Panc1 (cell line): Measurements from ENCODE around the gene NEK5. TPM values are rescaled to one million over a fixed set of nuclear protein-coding genes. Genes with fewer than 3 reads are reported as not detected.

ENCODE experiments used
- ATAC-seq: fragments of 200-7000 bp; cut with Tn5 transposase; 2 replicates; pipeline ENCODE4 v1.9.1; 2020; ENCODE audit warnings: mild to moderate bottlenecking, moderate library complexity
- BruUV-seq: library from RNA; stranded (reverse); fragments of 400-500 nt; replicated peaks from 2 replicates; lab custom pipeline; 2021; lab: Mats Ljungman, UMichigan
- CTCF ChIA-PET: fragments of 300-600 bp; sonication (Branson Sonifier 250); formaldehyde crosslinking; loops from one replicate; lab custom pipeline; 2022; ENCODE audit warnings: antibody characterized with exemption; lab: Charles Lee
- POLR2A ChIA-PET: fragments of 300-600 bp; sonication (Branson Sonifier 250); formaldehyde crosslinking; loops from one replicate; lab custom pipeline; 2022; ENCODE audit warnings: antibody characterized with exemption; lab: Charles Lee
- DNase-seq: peaks from one replicate; pipeline ENCODE4 v3.0.0-alpha.2; 2010; ENCODE audit warnings: low read depth, low spot score
- H3K27ac ChIP-seq: 2 replicates; pipeline ENCODE4 v1.5.1; 2011; ENCODE audit warnings: mild to moderate bottlenecking, low read length, inconsistent platforms
- H3K27me3 ChIP-seq: fragments of 200-500 bp; sonication (Bioruptor generic); 2 replicates; pipeline ENCODE4 v1.6.0; 2014; ENCODE audit warnings: low read length, inconsistent platforms; ENCODE audit not compliant: control insufficient read depth, insufficient read depth
- H3K36me3 ChIP-seq: fragments of 200-500 bp; sonication (Bioruptor generic); 2 replicates; pipeline ENCODE4 v1.5.1; 2014; ENCODE audit warnings: inconsistent platforms, mild to moderate bottlenecking, low read length, moderate library complexity; ENCODE audit not compliant: control insufficient read depth, insufficient read depth
- H3K4me1 ChIP-seq: 2 replicates; pipeline ENCODE4 v1.5.1; 2011; ENCODE audit warnings: inconsistent platforms, mild to moderate bottlenecking, low read length, moderate library complexity; ENCODE audit not compliant: control insufficient read depth, insufficient read depth
- H3K4me3 ChIP-seq, 2 experiments: 2 replicates each; pipeline ENCODE4 v1.5.1; 2011 to 2012; ENCODE audit warnings: low read depth in 2 of 2, low read length in 2 of 2, mild to moderate bottlenecking in 2 of 2, inconsistent platforms in 1 of 2, moderate library complexity in 1 of 2
- H3K9me3 ChIP-seq: fragments of 200-500 bp; sonication (Bioruptor generic); 2 replicates; pipeline ENCODE4 v1.5.1; 2014; ENCODE audit warnings: low read depth, mild to moderate bottlenecking, inconsistent platforms, low read length, moderate library complexity; ENCODE audit not compliant: control insufficient read depth, insufficient read depth
- CTCF ChIP-seq: fragments of 450-650 bp; IDR thresholded peaks from 2 replicates; pipeline ENCODE4 v1.5.1; 2017; ENCODE audit warnings: mild to moderate bottlenecking
- POLR2AphosphoS5 ChIP-seq: IDR thresholded peaks from 2 replicates; pipeline ENCODE4 v1.6.1; 2012; ENCODE audit warnings: mild to moderate bottlenecking, low read depth, low read length, moderate library complexity
- SIN3A ChIP-seq: IDR thresholded peaks from 2 replicates; pipeline ENCODE4 v1.6.1; 2012; ENCODE audit warnings: low read depth, mild to moderate bottlenecking, low read length, moderate library complexity, borderline replicate concordance; ENCODE audit not compliant: insufficient read depth
- TCF7L2 ChIP-seq: IDR thresholded peaks from 2 replicates; pipeline ENCODE4 v1.6.1; 2011; ENCODE audit warnings: mild to moderate bottlenecking, low read depth, low read length, inconsistent platforms
- in situ Hi-C: cut with HindIII; loops from 2 replicates; pipeline ENCODE4 v1.10.0; 2016; ENCODE audit warnings: low sequenced_read_pairs, low pct_unique_long_range_greater_than_20kb
- intact Hi-C: fragments of 100-400 bp; cut with micrococcal nuclease; formaldehyde crosslinking; loops from one replicate; pipeline ENCODE4 v1.10.0; 2022; ENCODE audit not compliant: unreplicated experiment
- total RNA-seq: library from RNA; stranded (reverse); gene quantifications from one replicate; pipeline ENCODE4 v1.2.1, GENCODE V29; 2021; ENCODE audit not compliant: unreplicated experiment
- TF ChIP-seq, protein P1 (sequence below), 2 experiments: IDR thresholded peaks; 2 replicates each; pipeline ENCODE4 v1.6.1; 2011 to 2012; ENCODE audit warnings: low read depth in 2 of 2, control low read depth in 1 of 2, low read length in 1 of 2, mild to moderate bottlenecking in 1 of 2, moderate library complexity in 1 of 2; ENCODE audit not compliant: insufficient read depth in 1 of 2

NEK5 gene
- total RNA-seq, 1 experiment from 2014 or later, result 0.08 TPM

DNA sequence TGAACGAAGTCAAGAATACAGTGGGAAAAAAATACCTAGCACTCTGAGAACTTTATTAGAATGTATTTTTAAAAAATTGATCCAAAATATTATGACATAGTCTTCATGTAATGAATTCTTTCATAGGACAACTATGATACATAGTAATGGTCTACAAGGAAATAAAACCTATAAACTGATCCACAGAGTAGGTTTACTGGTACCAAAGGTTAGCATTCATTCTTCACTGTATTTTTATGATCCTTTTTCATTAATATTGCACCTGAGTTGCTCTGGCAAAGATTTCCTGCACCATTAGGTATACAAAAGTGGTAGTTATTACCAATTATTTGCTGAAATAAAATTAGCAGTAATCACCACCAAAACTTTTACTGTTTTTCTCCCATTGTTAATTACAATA, 26.3 kb upstream of the NEK5 start:
- Histone ChIP-seq H3K36me3 (peaks cover 2% of the 10 kb centered on the region), H3K27me3 (no peaks in the 10 kb centered on the region), H3K27ac (no peak overlapping the region), H3K4me1 (peaks cover 3% of the 10 kb centered on the region), H3K9me3 (no peaks in the 10 kb centered on the region), H3K4me3 (no peak overlapping the region)
- ChIA-PET CTCF (no interaction called here), POLR2A (no interaction called here)
- no peak for ATAC-seq
- no TSS peak for BruUV-seq
- DNase-seq, result no peak
- in situ Hi-C loops (no loop called here), intact Hi-C loops (no loop called here)
- TF ChIP-seq, protein P1, sequence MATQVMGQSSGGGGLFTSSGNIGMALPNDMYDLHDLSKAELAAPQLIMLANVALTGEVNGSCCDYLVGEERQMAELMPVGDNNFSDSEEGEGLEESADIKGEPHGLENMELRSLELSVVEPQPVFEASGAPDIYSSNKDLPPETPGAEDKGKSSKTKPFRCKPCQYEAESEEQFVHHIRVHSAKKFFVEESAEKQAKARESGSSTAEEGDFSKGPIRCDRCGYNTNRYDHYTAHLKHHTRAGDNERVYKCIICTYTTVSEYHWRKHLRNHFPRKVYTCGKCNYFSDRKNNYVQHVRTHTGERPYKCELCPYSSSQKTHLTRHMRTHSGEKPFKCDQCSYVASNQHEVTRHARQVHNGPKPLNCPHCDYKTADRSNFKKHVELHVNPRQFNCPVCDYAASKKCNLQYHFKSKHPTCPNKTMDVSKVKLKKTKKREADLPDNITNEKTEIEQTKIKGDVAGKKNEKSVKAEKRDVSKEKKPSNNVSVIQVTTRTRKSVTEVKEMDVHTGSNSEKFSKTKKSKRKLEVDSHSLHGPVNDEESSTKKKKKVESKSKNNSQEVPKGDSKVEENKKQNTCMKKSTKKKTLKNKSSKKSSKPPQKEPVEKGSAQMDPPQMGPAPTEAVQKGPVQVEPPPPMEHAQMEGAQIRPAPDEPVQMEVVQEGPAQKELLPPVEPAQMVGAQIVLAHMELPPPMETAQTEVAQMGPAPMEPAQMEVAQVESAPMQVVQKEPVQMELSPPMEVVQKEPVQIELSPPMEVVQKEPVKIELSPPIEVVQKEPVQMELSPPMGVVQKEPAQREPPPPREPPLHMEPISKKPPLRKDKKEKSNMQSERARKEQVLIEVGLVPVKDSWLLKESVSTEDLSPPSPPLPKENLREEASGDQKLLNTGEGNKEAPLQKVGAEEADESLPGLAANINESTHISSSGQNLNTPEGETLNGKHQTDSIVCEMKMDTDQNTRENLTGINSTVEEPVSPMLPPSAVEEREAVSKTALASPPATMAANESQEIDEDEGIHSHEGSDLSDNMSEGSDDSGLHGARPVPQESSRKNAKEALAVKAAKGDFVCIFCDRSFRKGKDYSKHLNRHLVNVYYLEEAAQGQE (IDR thresholded peaks at IDR 0.05; ENCODE audit: insufficient read depth in 1 of 2, low read depth in 2 of 2, low read length in 1 of 2), result no peak
- TF ChIP-seq CTCF, result no peak
- no peak for TF ChIP-seq TCF7L2
- TF ChIP-seq SIN3A, result no peak
- TF ChIP-seq POLR2AphosphoS5, result no peak

- POLR2A ChIA-PET, result no interaction called here
- in situ Hi-C loops, result no loop called here
Measured at GRCh38 chr13:52147225-52147624, 18.4 kb upstream of the NEK5 start.

More at GRCh38 chr13:52147225-52147624, 18.4 kb upstream of the NEK5 start:
- no peak for ATAC-seq
- Histone ChIP-seq H3K4me3 (no peak overlapping the region), H3K4me1 (no peaks in the 10 kb centered on the region), H3K36me3 (0 out of 2 replicates have a peak, but pooled peaks cover 2% of the 10 kb centered on the region), H3K27me3 (no peaks in the 10 kb centered on the region), H3K27ac (no peak overlapping the region), H3K9me3 (no peaks in the 10 kb centered on the region)
- TF ChIP-seq SIN3A (no peak), TCF7L2 (no peak), CTCF (no peak), POLR2AphosphoS5 (no peak)
- TF ChIP-seq, protein P1 (IDR thresholded peaks at IDR 0.05; ENCODE audit: insufficient read depth in 1 of 2, low read depth in 2 of 2, low read length in 1 of 2), result no peak
- no TSS peak for BruUV-seq
- DNase-seq, result no peak
- intact Hi-C loops, result no loop called here
- CTCF ChIA-PET, result no interaction called here
